Measurements from ENCODE around the gene KATNAL1.

DNA sequence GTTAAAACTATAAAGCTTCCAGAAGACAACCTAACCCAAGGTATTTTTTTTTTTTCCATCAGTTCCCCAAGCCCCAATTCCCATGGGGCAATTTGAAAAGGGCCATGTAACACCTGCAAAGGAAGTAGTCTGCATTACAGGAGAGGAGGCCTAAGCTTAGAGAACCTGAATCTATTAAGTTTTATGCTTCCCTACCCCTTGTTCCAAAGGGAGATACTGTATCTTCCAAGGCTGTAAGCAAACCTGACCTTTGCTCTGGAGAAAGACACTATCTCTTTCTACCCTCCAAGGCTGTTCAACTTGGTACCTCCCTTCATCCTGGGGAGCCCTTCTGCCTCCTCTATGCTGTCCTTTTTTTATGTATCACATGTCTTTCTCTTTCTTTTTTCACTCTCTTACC is 15.0 kb downstream of the KATNAL1 start:
- no peak for TF ChIP-seq CTCF (IDR thresholded peaks at IDR 0.05; ENCODE audit: low read depth, low read length)
- TF ChIP-seq POLR2A (IDR thresholded peaks at IDR 0.05; ENCODE audit: extremely low read depth, insufficient read length) = no peak
